Activated naive CD8-positive, alpha-beta T cell (primary cell): ENCODE results near the gene IMPDH2.

Experiments used
- H3K27ac Mint-ChIP-seq: one replicate; pipeline ENCODE4 v1.8.0; 2021; ENCODE audit warnings: mixed read lengths
- H3K27me3 Mint-ChIP-seq: one replicate; pipeline ENCODE4 v1.8.0; 2021; ENCODE audit warnings: mixed read lengths
- H3K36me3 Mint-ChIP-seq: one replicate; pipeline ENCODE4 v1.8.0; 2021; ENCODE audit warnings: mixed read lengths
- H3K4me1 Mint-ChIP-seq: one replicate; pipeline ENCODE4 v1.8.0; 2021; ENCODE audit warnings: low read depth, mixed read lengths
- H3K4me3 Mint-ChIP-seq: one replicate; pipeline ENCODE4 v1.8.0; 2021; ENCODE audit warnings: mild to moderate bottlenecking, mixed read lengths
- H3K9me3 Mint-ChIP-seq: one replicate; pipeline ENCODE4 v1.8.0; 2021; ENCODE audit warnings: low read depth, mixed read lengths

Gene IMPDH2

DNA sequence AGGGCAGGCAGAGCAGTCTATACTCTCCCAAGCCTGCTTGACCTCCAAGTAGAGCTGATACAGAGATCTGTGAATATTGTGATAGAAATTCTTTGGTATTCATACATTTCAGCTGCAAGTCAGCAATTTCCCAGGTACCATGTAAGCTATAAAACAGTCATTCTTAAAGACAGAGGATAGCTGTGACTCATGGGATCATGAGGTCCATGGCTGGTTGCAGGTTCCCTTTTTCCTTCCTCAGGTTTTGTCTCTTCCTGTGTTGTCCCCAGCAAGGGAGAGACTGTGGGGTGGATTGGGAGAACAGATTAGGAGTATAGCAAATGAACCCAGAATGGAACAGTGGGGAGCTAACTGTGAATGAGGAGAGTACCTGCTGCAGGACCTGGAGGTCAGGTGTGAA is 44.5 kb downstream of the IMPDH2 start:
- no peaks in the 10 kb centered on the region for H3K9me3 Mint-ChIP-seq
- no peaks in the 10 kb centered on the region for H3K27me3 Mint-ChIP-seq
- H3K36me3 Mint-ChIP-seq: no peaks in the 10 kb centered on the region
- peaks cover 19% of the 10 kb centered on the region for H3K4me1 Mint-ChIP-seq
- H3K27ac Mint-ChIP-seq: no peak overlapping the region
- H3K4me3 Mint-ChIP-seq: no peak overlapping the region

DNA sequence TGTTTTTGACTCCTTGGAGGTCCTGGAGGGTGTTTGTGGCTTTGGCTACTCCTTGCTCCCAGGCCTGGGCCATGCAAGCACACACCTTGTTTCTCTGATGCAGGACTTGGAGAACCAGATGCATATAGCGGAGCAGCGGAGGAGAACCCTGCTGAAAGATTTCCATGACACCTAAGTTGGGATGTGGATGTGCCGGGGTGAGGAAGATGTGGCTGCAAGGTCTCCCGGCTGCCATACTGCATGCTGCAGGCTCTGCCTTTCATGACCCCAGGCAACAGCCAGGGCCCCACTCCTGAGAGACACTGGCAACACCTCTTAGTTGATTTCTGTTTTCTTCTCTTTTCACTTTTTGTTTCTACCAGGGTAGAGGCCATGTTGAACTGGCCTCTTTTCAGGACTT is 46.1 kb downstream of the IMPDH2 start:
- no peak overlapping the region for H3K4me3 Mint-ChIP-seq
- H3K9me3 Mint-ChIP-seq: no peaks in the 10 kb centered on the region
- no peaks in the 10 kb centered on the region for H3K36me3 Mint-ChIP-seq
- H3K27me3 Mint-ChIP-seq: no peaks in the 10 kb centered on the region
- H3K27ac Mint-ChIP-seq: no peak overlapping the region
- peaks cover 7% of the 10 kb centered on the region for H3K4me1 Mint-ChIP-seq

DNA sequence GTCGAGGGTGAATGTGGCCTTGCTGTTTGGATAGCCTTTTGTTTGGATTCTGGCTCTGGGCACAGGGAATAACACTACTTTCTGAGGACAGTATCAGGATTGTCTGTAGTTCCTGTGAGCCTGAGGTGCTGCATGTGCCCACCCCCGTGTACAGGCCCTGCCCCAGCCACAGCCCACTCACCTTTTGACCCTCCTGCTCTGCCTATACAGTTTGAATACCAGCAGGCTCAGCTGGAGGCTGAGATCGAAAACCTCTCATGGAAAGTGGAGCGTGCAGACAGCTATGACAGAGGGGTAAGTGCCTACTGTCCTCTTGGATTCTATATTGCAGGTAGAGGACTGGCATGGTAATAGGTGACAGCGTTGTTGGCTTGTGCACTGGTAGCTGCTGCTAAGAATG is 46.5 kb downstream of the IMPDH2 start:
- H3K27ac Mint-ChIP-seq: no peak overlapping the region
- H3K9me3 Mint-ChIP-seq: no peaks in the 10 kb centered on the region
- H3K4me1 Mint-ChIP-seq: peaks cover 4% of the 10 kb centered on the region
- H3K27me3 Mint-ChIP-seq: no peaks in the 10 kb centered on the region
- no peak overlapping the region for H3K4me3 Mint-ChIP-seq
- H3K36me3 Mint-ChIP-seq: no peaks in the 10 kb centered on the region

DNA sequence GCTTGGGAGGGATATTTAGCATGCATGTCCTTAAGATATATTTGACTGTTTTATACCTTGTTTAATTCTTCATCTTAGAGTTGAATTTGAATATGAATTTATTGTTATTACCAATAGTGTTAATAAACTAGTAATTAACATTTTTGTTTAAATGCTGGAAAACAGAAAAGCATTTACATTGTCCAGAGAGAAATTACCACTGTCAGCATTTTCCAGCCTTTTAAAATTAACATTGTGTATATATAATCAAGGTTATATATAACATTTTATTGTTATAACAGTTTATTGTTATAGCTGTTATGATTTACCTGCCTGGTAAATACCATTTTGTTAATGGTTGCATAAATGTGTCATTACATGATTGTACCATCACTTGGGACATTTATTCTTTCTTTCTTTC is 47.2 kb downstream of the IMPDH2 start:
- Mint-ChIP-seq H3K36me3 (no peaks in the 10 kb centered on the region), H3K4me1 (peaks cover 2% of the 10 kb centered on the region), H3K9me3 (no peaks in the 10 kb centered on the region), H3K4me3 (no peak overlapping the region), H3K27ac (no peak overlapping the region), H3K27me3 (no peaks in the 10 kb centered on the region)

DNA sequence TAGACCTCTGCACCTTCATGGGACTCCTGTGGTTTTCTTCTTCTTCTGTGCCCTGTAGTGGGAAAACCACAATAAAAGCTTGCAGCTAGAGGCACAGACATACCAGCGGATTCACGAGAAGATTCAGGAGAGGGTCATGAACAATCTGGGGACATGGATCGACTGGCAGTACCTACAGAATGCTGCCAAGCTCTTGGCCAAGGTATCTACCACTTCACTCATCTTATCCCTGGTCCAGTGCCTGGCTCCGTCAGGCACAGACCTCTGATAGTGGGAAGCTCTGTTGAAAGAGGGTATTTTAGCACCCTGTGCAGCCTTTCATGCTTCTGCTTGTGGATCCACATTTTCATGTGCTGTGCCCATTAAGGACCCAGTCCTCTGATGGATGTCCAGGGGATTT is 48.9 kb downstream of the IMPDH2 start:
- H3K4me3 Mint-ChIP-seq: no peak overlapping the region
- no peak overlapping the region for H3K27ac Mint-ChIP-seq
- H3K4me1 Mint-ChIP-seq: no peaks in the 10 kb centered on the region
- no peaks in the 10 kb centered on the region for H3K27me3 Mint-ChIP-seq
- no peaks in the 10 kb centered on the region for H3K36me3 Mint-ChIP-seq
- H3K9me3 Mint-ChIP-seq: no peaks in the 10 kb centered on the region

DNA sequence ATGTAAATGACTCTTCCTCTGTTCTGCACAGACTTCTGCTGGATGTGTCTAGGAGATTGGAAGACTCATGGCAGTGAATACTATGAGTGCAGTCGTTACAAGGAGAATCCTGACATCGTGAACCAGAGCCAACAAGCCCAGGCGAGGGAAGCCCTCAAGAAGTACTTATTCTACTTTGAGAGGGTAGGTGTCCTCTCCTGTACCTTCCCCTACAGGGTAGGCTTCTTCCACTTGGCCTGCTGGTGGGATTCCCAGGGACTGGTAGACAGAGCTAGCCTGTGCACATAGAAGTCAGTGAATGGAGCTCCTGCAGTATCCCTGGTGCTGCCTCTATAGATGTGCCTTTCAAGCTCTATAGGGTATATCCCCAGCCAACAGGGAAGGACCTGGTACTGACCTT is 49.7 kb downstream of the IMPDH2 start:
- Mint-ChIP-seq H3K4me1 (no peaks in the 10 kb centered on the region), H3K27me3 (no peaks in the 10 kb centered on the region), H3K9me3 (no peaks in the 10 kb centered on the region), H3K27ac (no peak overlapping the region), H3K4me3 (no peak overlapping the region), H3K36me3 (peaks cover 3% of the 10 kb centered on the region)
